GM18526 (cell line): Measurements from ENCODE around the gene FAM162A.

ENCODE experiments used
- POLR2A ChIP-seq: IDR thresholded peaks from 3 replicates; pipeline ENCODE4 v1.6.1; 2011; ENCODE audit not compliant: insufficient read length; ENCODE audit errors: extremely low read depth

The FAM162A gene

DNA sequence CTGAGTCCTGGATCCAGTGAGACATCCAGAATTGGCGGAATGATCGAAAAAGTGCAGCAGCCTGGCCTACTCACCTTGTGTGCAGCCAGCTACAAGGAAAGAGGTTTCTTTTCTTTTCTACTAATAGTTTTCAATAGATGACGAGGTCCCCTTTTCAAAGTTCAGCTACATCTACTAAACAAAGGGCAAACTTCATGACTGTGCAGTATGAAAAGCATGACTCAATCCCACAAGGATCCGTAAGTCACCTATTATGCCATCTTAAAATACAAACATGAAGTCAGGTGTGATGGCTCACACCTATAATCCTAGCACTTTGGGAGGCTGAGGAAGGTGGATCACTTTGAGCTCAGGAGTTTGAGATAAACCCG, 17.6 kb upstream of the FAM162A start:
- no peak for TF ChIP-seq POLR2A

DNA sequence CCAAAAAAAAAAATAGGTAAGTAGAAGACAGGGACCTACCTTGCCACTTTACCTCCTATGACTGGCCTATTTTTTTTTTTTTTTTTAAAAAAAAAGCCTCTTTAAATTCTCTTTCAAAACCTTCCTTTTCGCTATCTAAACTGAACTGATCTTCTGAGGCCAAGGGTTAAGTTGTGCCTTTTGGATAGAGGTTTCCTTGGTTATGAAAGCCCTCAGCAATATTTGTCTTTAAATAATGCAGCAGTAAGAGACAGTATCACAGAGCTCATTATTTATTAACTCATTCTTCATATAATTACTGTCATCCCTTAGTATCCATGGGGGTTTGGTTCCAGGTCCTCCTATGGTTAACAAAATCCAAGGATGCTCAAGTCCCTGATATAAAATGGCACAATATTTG, 9.9 kb upstream of the FAM162A start:
- no peak for TF ChIP-seq POLR2A

DNA sequence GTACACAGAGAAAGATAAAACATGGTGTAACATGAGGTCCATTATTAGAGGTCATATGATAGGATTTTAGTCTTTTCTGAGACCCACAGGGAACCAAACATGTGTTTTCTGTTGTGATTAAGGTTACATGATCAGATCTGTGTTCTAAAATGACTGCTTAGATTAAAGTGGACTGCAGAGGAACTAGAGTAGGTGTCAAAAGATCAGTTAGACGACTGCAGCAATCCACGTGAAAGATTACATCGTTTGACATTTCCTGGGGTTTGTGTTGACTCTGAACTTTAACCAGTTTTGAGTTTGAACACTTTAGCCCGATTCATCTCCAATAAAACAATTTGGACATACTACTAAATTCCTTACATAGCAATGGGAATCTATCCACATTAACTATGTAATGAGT, 6.0 kb upstream of the FAM162A start:
- no peak for TF ChIP-seq POLR2A

- TF ChIP-seq POLR2A = peak; percentile 71
Measured at GRCh38 chr3:122382888-122383666, 905 bp upstream of the FAM162A start, which contains the start of gene MIX23. TSS of gene MIX23 (minus strand) at chr3:122383231. CDS start at chr3:122383224, 7 bp downstream.

DNA sequence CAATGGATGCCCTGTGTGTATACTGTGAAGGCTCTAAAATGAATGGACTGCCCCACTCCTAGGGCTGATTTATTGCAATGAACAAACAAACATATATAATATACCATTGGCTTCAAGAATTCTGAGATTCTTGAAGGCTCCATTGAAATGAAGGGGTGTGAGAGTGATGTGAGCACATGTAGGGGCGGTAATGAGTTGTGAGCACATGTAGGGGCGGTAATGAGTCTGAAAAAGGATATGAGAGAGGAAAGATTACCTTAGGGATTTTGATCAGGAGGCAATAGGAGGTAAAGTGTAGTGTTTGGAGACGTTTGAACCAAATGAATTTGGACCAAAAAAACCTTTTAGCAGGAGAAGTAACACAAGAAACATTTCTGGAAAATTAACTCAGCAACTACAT, 3.7 kb downstream of the FAM162A start:
- TF ChIP-seq POLR2A = no peak

DNA sequence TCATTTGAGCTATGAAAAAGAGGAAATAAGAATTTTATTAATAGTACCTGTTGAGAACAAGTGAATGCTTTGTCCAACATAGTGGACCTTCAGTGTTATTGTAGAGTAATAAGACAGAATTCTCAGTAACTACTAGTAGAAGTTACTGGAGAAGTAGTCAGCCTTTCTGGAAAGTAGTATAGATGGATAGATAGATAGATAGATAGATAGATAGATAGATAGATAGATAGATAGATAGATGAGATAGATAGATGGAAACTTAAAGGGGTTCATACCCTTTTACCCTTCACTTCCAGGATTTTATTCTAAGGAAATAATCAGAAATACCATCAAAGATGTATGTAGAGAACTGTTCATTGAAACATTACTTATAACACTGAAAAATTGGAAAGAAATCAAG, 5.2 kb downstream of the FAM162A start:
- no peak for TF ChIP-seq POLR2A

DNA sequence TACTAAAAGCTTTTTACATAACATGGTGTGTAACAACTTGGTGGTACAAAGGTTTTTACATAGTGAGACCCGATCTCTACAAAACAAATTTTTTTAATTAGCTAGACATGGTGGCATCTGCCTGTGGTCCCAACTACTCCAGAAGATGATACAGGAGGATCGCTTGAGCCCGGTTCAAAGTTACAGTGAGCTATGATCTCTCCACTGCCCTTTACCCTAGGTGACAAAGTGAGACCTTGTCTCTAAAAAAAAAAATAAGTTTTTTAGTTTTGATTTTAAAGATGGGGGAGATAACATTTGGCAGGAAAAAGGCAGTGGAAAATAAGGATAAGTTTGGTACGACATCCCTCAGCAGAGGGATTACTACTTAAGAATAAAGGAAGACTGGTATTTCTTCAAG, 5.9 kb downstream of the FAM162A start:
- no peak for TF ChIP-seq POLR2A

DNA sequence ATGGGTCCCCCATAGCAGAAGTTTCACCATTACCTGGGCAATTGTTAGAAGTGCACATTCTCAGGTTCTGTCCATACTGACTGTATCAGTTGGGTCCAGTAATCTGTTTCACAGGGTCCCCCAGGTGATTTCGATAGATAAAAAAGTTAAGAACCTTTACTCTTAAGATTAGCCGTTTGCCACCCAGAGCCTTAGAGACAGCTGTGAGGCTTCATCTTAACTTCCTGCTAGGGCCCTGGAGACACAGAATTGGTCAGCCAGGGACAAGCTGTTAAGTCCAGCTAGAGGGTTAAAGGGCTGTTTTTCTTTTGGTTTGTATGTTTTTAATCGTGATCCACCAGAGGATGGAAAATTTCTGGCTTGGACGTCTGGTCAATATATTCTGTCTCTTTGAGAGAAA, 6.7 kb downstream of the FAM162A start:
- no peak for TF ChIP-seq POLR2A

DNA sequence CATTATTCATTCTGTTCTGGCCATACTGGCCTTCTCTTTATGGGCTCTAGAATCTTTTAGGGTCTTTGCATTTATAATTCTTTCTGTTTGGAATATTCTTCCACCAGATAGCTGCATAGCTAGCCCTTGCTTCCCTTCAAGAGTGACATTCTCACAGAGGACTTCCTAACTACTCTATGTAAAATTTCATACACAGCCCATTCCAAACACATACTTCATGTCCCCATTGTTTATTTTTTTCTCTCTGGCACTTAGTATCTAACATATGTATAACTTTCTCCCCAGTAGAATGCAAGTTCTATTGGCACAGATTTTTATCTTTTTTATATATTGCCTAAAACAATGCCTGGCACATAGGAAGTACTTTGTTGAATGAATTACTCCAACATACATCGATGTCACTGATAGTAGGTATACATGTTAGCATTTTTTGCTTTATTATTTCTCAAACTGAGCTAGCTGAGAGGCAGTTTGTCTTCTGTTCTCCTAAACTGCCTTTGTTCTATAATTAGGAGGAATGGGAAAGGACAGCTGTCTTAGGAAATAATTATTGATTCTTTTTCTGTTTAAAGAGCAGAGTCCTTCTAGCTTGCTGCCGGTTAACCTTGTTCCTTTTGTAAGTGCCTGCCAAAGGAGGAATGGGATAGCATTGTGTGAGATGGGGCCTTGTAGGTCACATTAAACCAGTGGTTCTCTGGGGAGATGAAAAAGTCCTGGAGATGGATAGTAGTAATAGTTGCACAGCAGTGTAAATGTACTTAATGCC, 7.9 kb downstream of the FAM162A start:
- no peak for TF ChIP-seq POLR2A

GRCh38 chr3:122392868-122393844, 9.2 kb downstream of the FAM162A start:
- TF ChIP-seq POLR2A = no peak

- no peak for TF ChIP-seq POLR2A
Measured at GRCh38 chr3:122394173-122394572, 10.2 kb downstream of the FAM162A start.

DNA sequence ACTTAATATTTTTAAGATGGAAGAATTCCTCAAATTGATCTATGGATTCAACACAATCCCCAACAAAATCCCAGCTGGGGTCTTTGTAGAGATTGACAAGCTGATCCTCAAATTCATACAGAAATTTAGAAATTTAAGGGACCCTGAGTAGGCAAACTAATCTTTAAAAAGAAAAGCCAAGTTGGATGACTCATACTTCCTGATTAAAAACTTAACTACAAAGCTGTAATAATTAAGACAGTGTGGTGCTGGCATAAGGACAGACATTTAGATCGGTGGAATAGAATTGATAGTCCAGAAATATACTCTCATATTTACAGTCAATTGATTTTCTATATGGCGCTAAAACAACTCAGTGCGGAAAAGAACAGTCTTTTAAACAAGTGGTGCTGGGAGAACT, 11.6 kb downstream of the FAM162A start:
- TF ChIP-seq POLR2A = no peak

DNA sequence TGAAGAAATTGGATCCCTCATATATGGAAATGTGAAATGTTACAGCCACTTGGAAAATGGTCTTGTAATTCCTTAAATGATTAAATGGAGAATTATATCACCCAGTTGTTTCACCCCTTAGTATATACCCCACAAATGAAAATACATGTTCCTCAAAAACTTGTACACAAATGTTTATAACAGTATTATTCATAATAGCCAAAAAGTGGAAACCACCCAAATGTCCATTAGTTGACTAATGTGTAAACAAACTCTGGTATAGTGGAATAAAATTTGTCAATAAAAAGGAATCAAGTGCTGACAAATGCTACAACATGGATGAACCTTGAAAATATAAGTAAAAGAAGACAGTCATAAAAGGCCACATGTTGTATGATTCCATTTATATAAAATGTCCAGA, 12.5 kb downstream of the FAM162A start:
- TF ChIP-seq POLR2A = no peak

DNA sequence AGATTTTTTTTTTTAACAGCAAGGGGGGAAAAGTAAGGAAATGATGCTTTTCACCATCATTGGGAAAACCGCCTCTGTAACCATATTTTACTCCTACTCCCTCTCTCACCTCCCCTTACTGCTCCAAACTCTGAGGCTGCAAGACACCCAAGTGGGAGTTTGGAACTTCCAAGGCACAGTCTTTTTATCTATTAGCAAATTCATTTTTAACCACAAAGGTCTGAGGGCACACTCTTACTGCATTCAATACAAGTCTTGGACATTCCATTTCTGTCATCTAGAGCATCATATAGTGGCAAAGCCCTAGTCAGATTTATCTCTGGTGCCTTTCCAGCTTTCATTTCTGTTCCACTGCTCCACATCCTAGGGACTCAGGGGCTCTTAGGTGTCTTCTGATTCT, 13.2 kb downstream of the FAM162A start:
- TF ChIP-seq POLR2A = no peak

DNA sequence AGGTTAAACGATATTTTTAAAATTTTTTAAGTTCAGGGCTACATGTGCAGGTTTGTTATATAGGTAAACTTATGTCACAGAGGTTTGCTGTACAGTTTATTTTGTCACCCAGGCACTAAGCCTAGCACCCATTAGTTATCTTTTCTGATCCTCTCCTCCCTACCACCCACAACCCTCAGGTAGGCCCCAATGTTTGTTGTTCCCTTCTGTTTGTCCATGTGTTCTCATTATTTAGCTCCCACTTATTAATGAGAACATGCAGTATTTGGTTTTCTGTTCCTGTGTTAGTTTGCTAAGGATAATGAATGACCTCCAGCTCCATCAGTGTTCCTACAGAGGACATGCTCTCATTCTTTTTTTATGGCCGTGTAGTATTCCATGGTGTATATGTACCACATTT, 14.9 kb downstream of the FAM162A start:
- TF ChIP-seq POLR2A = no peak
